ENCODE measurements around the gene CELF2.

The CELF2 gene

GRCh38 chr10:11025978-11026377, 8.3 kb downstream of the CELF2 start:
- Histone ChIP-seq H2AK5ac (ENCODE audit: low read length) (no peak overlapping the region), H4K5ac (ENCODE audit: low read length) (no peak overlapping the region), H2BK15ac (replicated peaks; ENCODE audit: low read depth) (no peak overlapping the region), H3K27ac (ENCODE audit: low read depth, low read length) (no peak overlapping the region), H3K4me1 (ENCODE audit: control insufficient read depth, low read depth, low read length) (peaks cover 4% of the 10 kb centered on the region), H3K4me2 (ENCODE audit: low read length) (no peak overlapping the region), H2BK5ac (ENCODE audit: low read length) (no peak overlapping the region), H3K79me2 (ENCODE audit: control insufficient read depth, insufficient read depth, low read length) (no peaks in the 10 kb centered on the region), H3K36me3 (ENCODE audit: control insufficient read depth, insufficient read depth, low read length) (no peaks in the 10 kb centered on the region), H3K18ac (ENCODE audit: low read length) (peak overlapping the region; percentile 51), H2BK120ac (ENCODE audit: low read depth, low read length) (no peak overlapping the region), H3K4me3 (ENCODE audit: low read length) (no peak overlapping the region), H3K79me1 (ENCODE audit: low read length) (peaks cover 1% of the 10 kb centered on the region), H3K56ac (ENCODE audit: low read length) (no peak overlapping the region), H4K8ac (ENCODE audit: low read depth, low read length) (no peak overlapping the region), H3K27me3 (ENCODE audit: insufficient read depth, low read length, poor library complexity) (no peaks in the 10 kb centered on the region), H3K9ac (ENCODE audit: low read length) (no peak overlapping the region), H3K4ac (ENCODE audit: low read depth, low read length) (no peak overlapping the region), H3K23ac (ENCODE audit: low read length) (no peak overlapping the region)
- no CpG with 5 or more reads among the region's 7 CpGs for WGBS (ENCODE audit: extremely low coverage, insufficient coverage, low lambda C conversion rate)
- DNase-seq = no peak

- Histone ChIP-seq H3K4me2 (ENCODE audit: low read length) (no peak overlapping the region), H2BK5ac (ENCODE audit: low read length) (no peak overlapping the region), H3K56ac (ENCODE audit: low read length) (no peak overlapping the region), H4K5ac (ENCODE audit: low read length) (no peak overlapping the region), H2BK15ac (replicated peaks; ENCODE audit: low read depth) (no peak overlapping the region), H3K4me1 (ENCODE audit: control insufficient read depth, low read depth, low read length) (peaks cover 2% of the 10 kb centered on the region), H3K4ac (ENCODE audit: low read depth, low read length) (no peak overlapping the region), H3K36me3 (ENCODE audit: control insufficient read depth, insufficient read depth, low read length) (no peaks in the 10 kb centered on the region), H2BK120ac (ENCODE audit: low read depth, low read length) (no peak overlapping the region), H3K79me2 (ENCODE audit: control insufficient read depth, insufficient read depth, low read length) (no peaks in the 10 kb centered on the region), H2AK5ac (ENCODE audit: low read length) (no peak overlapping the region), H3K4me3 (ENCODE audit: low read length) (no peak overlapping the region), H4K8ac (ENCODE audit: low read depth, low read length) (no peak overlapping the region), H3K23ac (ENCODE audit: low read length) (no peak overlapping the region), H3K18ac (ENCODE audit: low read length) (no peak overlapping the region), H3K27ac (ENCODE audit: low read depth, low read length) (no peak overlapping the region), H3K27me3 (ENCODE audit: insufficient read depth, low read length, poor library complexity) (no peaks in the 10 kb centered on the region), H3K9ac (ENCODE audit: low read length) (no peak overlapping the region), H3K79me1 (ENCODE audit: low read length) (peaks cover 1% of the 10 kb centered on the region)
- DNase-seq = no peak
- WGBS (ENCODE audit: extremely low coverage, insufficient coverage, low lambda C conversion rate) = no CpG with 5 or more reads among the region's 7 CpGs
Observed at GRCh38 chr10:11026773-11027172, 9.1 kb downstream of the CELF2 start.

GRCh38 chr10:11034762-11035161, 17.1 kb downstream of the CELF2 start:
- Histone ChIP-seq H2AK5ac (ENCODE audit: low read length) (no peak overlapping the region), H3K79me2 (ENCODE audit: control insufficient read depth, insufficient read depth, low read length) (no peaks in the 10 kb centered on the region), H3K79me1 (ENCODE audit: low read length) (no peaks in the 10 kb centered on the region), H3K4me2 (ENCODE audit: low read length) (no peak overlapping the region), H3K36me3 (ENCODE audit: control insufficient read depth, insufficient read depth, low read length) (no peaks in the 10 kb centered on the region), H3K56ac (ENCODE audit: low read length) (no peak overlapping the region), H3K18ac (ENCODE audit: low read length) (peak overlapping the region; percentile 78), H2BK5ac (ENCODE audit: low read length) (peak overlapping the region; percentile 17), H3K27me3 (ENCODE audit: insufficient read depth, low read length, poor library complexity) (no peaks in the 10 kb centered on the region), H2BK15ac (replicated peaks; ENCODE audit: low read depth) (no peak overlapping the region), H2BK120ac (ENCODE audit: low read depth, low read length) (peak overlapping the region; percentile 76), H3K4ac (ENCODE audit: low read depth, low read length) (no peak overlapping the region), H3K4me1 (ENCODE audit: control insufficient read depth, low read depth, low read length) (peaks cover 7% of the 10 kb centered on the region), H3K4me3 (ENCODE audit: low read length) (no peak overlapping the region), H4K5ac (ENCODE audit: low read length) (no peak overlapping the region), H3K9ac (ENCODE audit: low read length) (no peak overlapping the region), H3K27ac (ENCODE audit: low read depth, low read length) (no peak overlapping the region), H4K8ac (ENCODE audit: low read depth, low read length) (no peak overlapping the region), H3K23ac (ENCODE audit: low read length) (no peak overlapping the region)
- WGBS (ENCODE audit: extremely low coverage, insufficient coverage, low lambda C conversion rate) = no CpG with 5 or more reads among the region's 7 CpGs
- no peak for DNase-seq

GRCh38 chr10:11035301-11035991, 17.8 kb downstream of the CELF2 start:
- DNase-seq = peak; percentile 88
- no peaks in the 10 kb centered on the region for H3K36me3 ChIP-seq (ENCODE audit: control insufficient read depth, insufficient read depth, low read length)
- no peak overlapping the region for H3K4me2 ChIP-seq (ENCODE audit: low read length)
- no peak overlapping the region for H3K4me3 ChIP-seq (ENCODE audit: low read length)
- peak overlapping the region; percentile 37 for H4K5ac ChIP-seq (ENCODE audit: low read length)
- H3K4me1 ChIP-seq (ENCODE audit: control insufficient read depth, low read depth, low read length) = peaks cover 7% of the 10 kb centered on the region
- H3K79me2 ChIP-seq (ENCODE audit: control insufficient read depth, insufficient read depth, low read length) = no peaks in the 10 kb centered on the region
- peak overlapping the region; percentile 69 for H2BK5ac ChIP-seq (ENCODE audit: low read length)
- H3K27ac ChIP-seq (ENCODE audit: low read depth, low read length) = peak overlapping the region; percentile 64
- peak overlapping the region; percentile 13 for H3K9ac ChIP-seq (ENCODE audit: low read length)
- no CpG with 5 or more reads among the region's 4 CpGs for WGBS (ENCODE audit: extremely low coverage, insufficient coverage, low lambda C conversion rate)
- no peaks in the 10 kb centered on the region for H3K79me1 ChIP-seq (ENCODE audit: low read length)
- H3K23ac ChIP-seq (ENCODE audit: low read length) = no peak overlapping the region
- H4K8ac ChIP-seq (ENCODE audit: low read depth, low read length) = no peak overlapping the region
- peak overlapping the region; percentile 45 for H3K56ac ChIP-seq (ENCODE audit: low read length)
- peak overlapping the region; percentile 86 for H3K18ac ChIP-seq (ENCODE audit: low read length)
- peak overlapping the region; percentile 8 for H2AK5ac ChIP-seq (ENCODE audit: low read length)
- H3K4ac ChIP-seq (ENCODE audit: low read depth, low read length) = no peak overlapping the region
- H3K27me3 ChIP-seq (ENCODE audit: insufficient read depth, low read length, poor library complexity) = no peaks in the 10 kb centered on the region
- H2BK120ac ChIP-seq (ENCODE audit: low read depth, low read length) = peak overlapping the region; percentile 23
- H2BK15ac ChIP-seq (replicated peaks; ENCODE audit: low read depth) = no peak overlapping the region

- Histone ChIP-seq H4K8ac (ENCODE audit: low read depth, low read length) (no peak overlapping the region), H3K4ac (ENCODE audit: low read depth, low read length) (no peak overlapping the region), H3K4me1 (ENCODE audit: control insufficient read depth, low read depth, low read length) (peaks cover 7% of the 10 kb centered on the region), H3K9ac (ENCODE audit: low read length) (no peak overlapping the region), H2BK5ac (ENCODE audit: low read length) (no peak overlapping the region), H3K4me2 (ENCODE audit: low read length) (no peak overlapping the region), H2BK15ac (replicated peaks; ENCODE audit: low read depth) (no peak overlapping the region), H4K5ac (ENCODE audit: low read length) (no peak overlapping the region), H2AK5ac (ENCODE audit: low read length) (no peak overlapping the region), H3K4me3 (ENCODE audit: low read length) (no peak overlapping the region), H3K23ac (ENCODE audit: low read length) (no peak overlapping the region), H3K18ac (ENCODE audit: low read length) (no peak overlapping the region), H3K36me3 (ENCODE audit: control insufficient read depth, insufficient read depth, low read length) (no peaks in the 10 kb centered on the region), H3K27me3 (ENCODE audit: insufficient read depth, low read length, poor library complexity) (no peaks in the 10 kb centered on the region), H3K79me2 (ENCODE audit: control insufficient read depth, insufficient read depth, low read length) (no peaks in the 10 kb centered on the region), H3K79me1 (ENCODE audit: low read length) (no peaks in the 10 kb centered on the region), H3K56ac (ENCODE audit: low read length) (peak overlapping the region; percentile 10), H2BK120ac (ENCODE audit: low read depth, low read length) (no peak overlapping the region), H3K27ac (ENCODE audit: low read depth, low read length) (no peak overlapping the region)
- WGBS (ENCODE audit: extremely low coverage, insufficient coverage, low lambda C conversion rate) = no CpG with 5 or more reads among the region's 5 CpGs
- peak; percentile 79 for DNase-seq
Observed at GRCh38 chr10:11036424-11037011, 18.8 kb downstream of the CELF2 start.
